GM21367 (cell line): Measurements from ENCODE around the gene KCNK1.
A peak's percentile ranks its signal among the peaks of the same experiment; 100 is the strongest.
"Not testable (repeated sequence)": the region's sequence is repeated elsewhere in the genome, so short reads cannot be mapped to it uniquely, and the experiment has no call there.

Source experiments
- ATAC-seq: cut with Tn5 transposase; IDR thresholded peaks from one replicate; pipeline ENCODE4 v1.9.1; 2021; ENCODE audit not compliant: unreplicated experiment

KCNK1 gene

DNA sequence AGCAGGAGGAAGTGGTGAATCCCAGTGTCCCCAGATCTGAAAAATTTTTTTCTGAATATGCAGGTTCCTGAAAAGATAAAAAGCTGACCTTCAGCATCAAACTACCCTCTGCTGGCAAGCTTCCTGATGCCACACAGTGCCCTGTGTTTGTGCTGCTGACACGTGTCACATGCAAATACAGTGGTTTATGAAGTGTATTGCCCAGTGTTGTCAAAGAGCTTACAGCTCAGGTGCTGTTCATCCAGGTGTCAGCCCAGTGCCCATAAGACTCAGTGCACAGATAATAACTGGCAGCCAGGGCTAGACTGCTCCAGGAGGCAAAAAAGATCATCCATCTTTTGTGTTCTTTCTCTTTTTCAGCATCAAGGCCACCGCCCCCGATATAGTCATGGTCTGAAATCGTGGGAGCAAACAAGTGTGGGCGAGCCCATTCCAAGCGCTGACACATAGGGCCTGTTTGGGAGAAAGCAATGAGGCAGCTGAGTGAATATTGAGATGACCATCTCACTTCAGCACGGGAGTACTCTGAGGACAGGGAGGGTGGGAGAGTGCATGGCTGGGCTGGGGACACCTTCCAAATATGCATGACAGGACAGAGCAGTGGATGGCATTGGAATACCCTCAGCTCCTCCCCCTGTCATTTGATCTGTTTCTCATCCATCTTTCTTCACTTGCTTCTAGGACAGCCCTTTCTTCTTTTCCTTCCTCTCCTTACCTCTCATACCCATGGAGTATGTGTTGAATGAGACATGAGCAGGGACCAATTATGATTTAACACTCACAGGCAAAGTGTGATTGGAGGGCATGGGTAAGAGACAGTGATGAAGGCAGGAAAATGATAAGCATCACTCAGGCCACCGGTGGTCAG is 6.4 kb upstream of the KCNK1 start:
- ATAC-seq = peak; percentile 83

GRCh38 chr1:233608988-233609387 is 4.9 kb upstream of the KCNK1 start:
- ATAC-seq = no peak

DNA sequence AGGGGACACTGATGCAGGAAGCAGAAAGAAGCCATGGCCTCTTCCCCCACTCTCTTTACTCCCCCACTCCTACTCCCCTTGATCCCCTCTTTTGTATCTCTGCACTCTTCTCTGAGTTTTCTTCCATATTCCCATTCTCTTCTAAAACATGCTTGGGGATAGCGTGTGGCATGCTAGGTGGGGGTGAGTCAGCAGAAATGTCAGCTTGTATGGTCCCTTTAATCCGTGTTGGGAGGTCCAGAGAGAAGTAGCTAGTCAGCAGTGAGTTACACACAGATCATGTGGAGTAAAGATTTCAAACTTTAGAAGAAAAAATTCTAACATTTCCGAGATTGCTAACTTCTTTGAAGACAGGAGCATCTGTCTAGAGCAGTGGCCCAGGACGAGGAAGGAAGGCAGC is 4.0 kb upstream of the KCNK1 start:
- no peak for ATAC-seq

- no peak for ATAC-seq
Measured at GRCh38 chr1:233610628-233611027, 3.3 kb upstream of the KCNK1 start.

- ATAC-seq = not testable (repeated sequence)
Measured at GRCh38 chr1:233611363-233611762, 2.5 kb upstream of the KCNK1 start.

- ATAC-seq = peak; percentile 43
Measured at GRCh38 chr1:233614173-233614742, 352 bp downstream of the KCNK1 start.

- peak; percentile 51 for ATAC-seq
Measured at GRCh38 chr1:233614743-233615521, 1.0 kb downstream of the KCNK1 start.

GRCh38 chr1:233615571-233615970 is 1.7 kb downstream of the KCNK1 start:
- ATAC-seq = no peak

DNA sequence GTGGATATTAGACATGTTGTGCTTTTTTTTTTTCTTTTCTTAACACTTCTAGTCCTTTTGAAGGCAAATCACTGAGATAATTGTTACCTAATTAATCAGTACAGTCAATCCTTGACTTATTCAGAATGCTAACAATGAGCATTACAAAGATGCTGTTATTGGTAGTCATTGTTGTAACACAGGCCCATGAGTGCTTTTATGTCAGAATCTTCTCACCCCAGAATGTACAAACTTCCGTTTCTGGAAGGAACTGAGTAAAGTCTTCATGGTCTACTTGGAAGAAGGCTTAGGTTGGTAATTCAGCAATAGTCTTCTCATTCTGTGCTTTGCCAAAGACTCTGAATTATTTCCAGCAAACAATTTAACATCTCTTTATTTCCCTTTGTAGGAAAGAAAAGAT is 3.1 kb downstream of the KCNK1 start:
- ATAC-seq = no peak

DNA sequence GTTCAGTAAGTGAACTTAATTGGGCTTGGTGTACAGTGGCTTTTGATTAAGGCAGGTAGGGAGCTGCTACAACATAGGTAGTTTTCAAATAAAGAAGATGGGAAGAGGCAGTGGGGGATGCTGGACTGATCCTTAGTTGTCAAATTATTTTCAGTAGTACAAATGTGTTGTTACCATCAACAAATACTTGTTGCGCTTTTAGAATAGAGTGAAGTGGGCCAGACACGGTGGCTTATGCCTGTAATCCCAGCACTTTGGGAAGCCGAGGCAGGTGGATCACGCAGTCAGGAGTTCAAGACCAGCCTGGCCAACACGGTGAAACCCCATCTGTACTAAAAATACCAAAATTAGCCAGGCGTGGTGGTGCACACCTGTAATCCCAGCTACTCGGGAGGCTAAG is 5.5 kb downstream of the KCNK1 start:
- not testable (repeated sequence) for ATAC-seq

GRCh38 chr1:233620065-233620464 is 6.2 kb downstream of the KCNK1 start:
- no peak for ATAC-seq

- no peak for ATAC-seq
Measured at GRCh38 chr1:233621923-233622322, 8.0 kb downstream of the KCNK1 start.

GRCh38 chr1:233624289-233624688 is 10.4 kb downstream of the KCNK1 start:
- no peak for ATAC-seq

- ATAC-seq = no peak
Measured at GRCh38 chr1:233625087-233625486, 11.2 kb downstream of the KCNK1 start.

DNA sequence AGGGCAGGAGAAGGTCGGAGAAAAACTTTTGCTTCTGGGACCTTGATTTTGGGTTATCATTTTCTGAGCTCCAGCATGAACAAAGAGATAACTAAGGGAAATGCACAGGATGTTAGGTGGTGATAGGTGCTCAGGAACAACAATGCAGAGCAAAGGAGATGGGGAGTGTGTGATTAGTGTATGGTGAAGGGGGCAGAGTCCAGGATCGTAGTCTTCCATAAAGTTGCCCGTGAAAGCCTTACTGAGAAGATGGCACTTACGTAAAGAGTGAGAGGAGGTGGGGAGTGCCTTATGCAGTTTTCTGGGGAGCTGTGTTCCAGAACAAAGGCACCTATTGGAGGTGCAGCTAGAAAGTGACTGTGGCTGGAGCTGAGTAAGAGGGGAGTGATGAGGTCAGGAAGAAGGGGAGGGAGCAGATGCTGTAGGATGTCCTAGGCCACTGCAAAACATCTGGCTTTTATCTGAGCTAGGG is 11.6 kb downstream of the KCNK1 start:
- no peak for ATAC-seq

DNA sequence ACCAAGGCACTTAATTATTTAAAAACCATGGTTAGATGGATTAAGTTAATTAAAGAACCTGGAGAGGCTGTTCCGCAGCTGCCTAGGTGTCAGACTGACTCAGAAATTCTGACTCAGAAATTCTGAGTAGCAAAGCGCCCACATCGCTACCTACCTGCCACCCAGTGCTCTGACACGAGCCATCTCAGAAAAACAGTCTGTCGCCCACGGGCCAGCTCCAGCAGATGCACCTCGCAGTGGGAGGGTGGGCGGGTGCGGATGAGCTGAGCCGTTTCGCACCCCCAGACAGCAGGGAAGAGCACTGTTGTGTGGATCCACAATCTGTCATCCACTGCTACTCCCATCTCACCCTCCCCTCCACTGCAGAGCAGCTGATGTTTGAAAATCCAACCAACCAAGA is 13.5 kb downstream of the KCNK1 start:
- ATAC-seq = no peak

GRCh38 chr1:233627823-233628222 is 13.9 kb downstream of the KCNK1 start:
- ATAC-seq = no peak

- ATAC-seq = no peak
Measured at GRCh38 chr1:233629305-233629935, 15.5 kb downstream of the KCNK1 start.

DNA sequence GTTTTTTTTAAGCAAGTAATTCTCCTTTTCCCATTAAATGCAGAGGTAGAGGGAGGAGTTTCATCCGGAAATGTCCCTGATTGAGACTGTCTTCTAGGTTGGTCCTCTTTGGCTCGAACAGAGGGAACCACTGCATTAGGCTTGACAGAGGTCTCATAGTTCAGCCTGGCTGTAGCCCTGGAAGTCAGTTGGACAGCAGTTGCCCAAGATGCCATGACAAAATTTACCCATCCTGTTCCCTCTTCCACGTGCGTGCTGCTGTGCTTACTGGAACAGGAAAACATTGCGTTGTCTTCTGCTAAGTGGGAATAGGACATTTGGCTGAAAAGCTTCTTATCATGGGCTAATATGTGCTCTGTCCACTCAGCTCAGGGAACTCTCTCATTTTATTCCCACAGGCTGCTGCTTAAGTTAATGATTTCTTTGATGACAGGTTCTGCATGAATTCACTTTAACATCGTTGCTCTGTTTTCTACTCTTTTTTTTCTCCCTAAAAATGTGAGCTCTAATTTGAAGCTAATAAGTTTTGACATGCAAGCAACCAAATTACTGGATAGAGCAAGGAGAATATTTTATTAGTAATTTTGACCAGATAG is 18.0 kb downstream of the KCNK1 start:
- no peak for ATAC-seq

GRCh38 chr1:233632436-233632835 is 18.5 kb downstream of the KCNK1 start:
- no peak for ATAC-seq
